GM12891 (cell line): ENCODE data around the gene CNN2.

Experiments
- PAX5 ChIP-seq: IDR thresholded peaks from 2 replicates; pipeline ENCODE4 v1.6.1; 2011; ENCODE audit warnings: low read length, moderate library complexity, mild to moderate bottlenecking; ENCODE audit not compliant: insufficient read depth, severe bottlenecking
- POLR2A ChIP-seq: IDR thresholded peaks from 2 replicates; pipeline ENCODE4 v1.6.1; 2011; ENCODE audit warnings: low read depth, low read length, control low read depth
- POLR2AphosphoS5 ChIP-seq: IDR thresholded peaks from 2 replicates; pipeline ENCODE4 v1.6.1; 2011; ENCODE audit warnings: low read depth, low read length, control low read depth
- SPI1 ChIP-seq: IDR thresholded peaks from 2 replicates; pipeline ENCODE4 v1.6.1; 2011; ENCODE audit warnings: low read depth, low read length, control low read depth
- TAF1 ChIP-seq: IDR thresholded peaks from 2 replicates; pipeline ENCODE4 v1.6.1; 2011; ENCODE audit warnings: low read depth, low read length, control low read depth

- TF ChIP-seq TAF1: no peak
- TF ChIP-seq POLR2A: no peak
- TF ChIP-seq POLR2AphosphoS5: no peak
- TF ChIP-seq PAX5: no peak
- TF ChIP-seq SPI1: no peak
These were observed 36.3 kb upstream of the CNN2 start for GRCh38 chr19:990119-990571.
